T-cell (primary cell): ENCODE measurements around the gene WEE2. TPM values are rescaled to one million over a fixed set of nuclear protein-coding genes. Genes with fewer than 3 reads are reported as not detected.

Source experiments
- ATAC-seq, 4 experiments: fragments of 200-7000 bp in 3 of 4; fragments of 150-1000 bp in 1 of 4; cut with Tn5 transposase; replicated peaks in 1 of 4; 1 replicate in 3 of 4; 2 replicates in 1 of 4; pipeline ENCODE4 v1.10.0; 2021; ENCODE audit warnings: moderate library complexity in 3 of 4, mild to moderate bottlenecking in 2 of 4, moderate number of reproducible peaks in 1 of 4
- CTCF ChIA-PET, 2 donors: fragments of 300-600 bp; sonication (Branson Sonifier 250); formaldehyde crosslinking; loops; one replicate each; lab custom pipeline; 2022; ENCODE audit warnings: antibody characterized with exemption in 2 of 2; lab: Charles Lee
- POLR2A ChIA-PET, 2 donors: fragments of 300-600 bp; sonication (Branson Sonifier 250); formaldehyde crosslinking; loops; one replicate each; lab custom pipeline; 2022; ENCODE audit warnings: antibody characterized with exemption in 2 of 2; lab: Charles Lee
- DNase-seq, 35 experiments: peaks; one replicate each; pipeline versions ENCODE4 v3.0.0 to v3.0.0-alpha.2; 2013 to 2023
- H3K27ac ChIP-seq: one replicate; pipeline ENCODE4 v1.5.1; 2013; ENCODE audit warnings: low read length
- H3K27me3 ChIP-seq, 2 experiments: replicated peaks in 1 of 2; 1 replicate in 1 of 2; 2 replicates in 1 of 2; pipeline versions ENCODE4 v1.6.1 to v1.7.0; 2013; ENCODE audit warnings: low read length in 1 of 2, mixed read lengths in 1 of 2; ENCODE audit not compliant: control insufficient read depth in 2 of 2, insufficient read depth in 2 of 2; ENCODE audit errors: extremely low read depth in 1 of 2
- H3K36me3 ChIP-seq, 2 donors: 1 replicate in 1 of 2; 2 replicates in 1 of 2; pipeline versions ENCODE4 v1.6.1 to v1.7.0; 2013; ENCODE audit warnings: low read length in 1 of 2; ENCODE audit not compliant: control insufficient read depth in 2 of 2, insufficient read depth in 1 of 2; ENCODE audit errors: extremely low read depth in 1 of 2
- H3K4me1 ChIP-seq, 2 experiments: 1 replicate in 1 of 2; 2 replicates in 1 of 2; pipeline versions ENCODE4 v1.6.1 to v1.7.0; 2013; ENCODE audit warnings: low read length in 2 of 2, mixed read lengths in 1 of 2; ENCODE audit not compliant: insufficient read depth in 2 of 2, control insufficient read depth in 1 of 2; ENCODE audit errors: extremely low read depth in 1 of 2
- H3K4me3 ChIP-seq, 2 donors: 1 replicate in 1 of 2; 2 replicates in 1 of 2; pipeline versions ENCODE4 v1.5.1 to v1.7.0; 2013; ENCODE audit warnings: mild to moderate bottlenecking in 2 of 2, low read length in 1 of 2, moderate library complexity in 1 of 2; ENCODE audit not compliant: control insufficient read depth in 1 of 2; ENCODE audit errors: extremely low read depth in 1 of 2
- H3K9me3 ChIP-seq: 2 replicates; pipeline ENCODE4 v1.7.0; 2013
- H3K27ac Mint-ChIP-seq, 2 donors: one replicate each; pipeline ENCODE4 v1.8.0; 2020 to 2021; ENCODE audit warnings: mild to moderate bottlenecking in 2 of 2, mixed read lengths in 2 of 2
- H3K27me3 Mint-ChIP-seq, 2 donors: one replicate each; pipeline ENCODE4 v1.8.0; 2021 to 2022; ENCODE audit warnings: mixed read lengths in 2 of 2
- H3K36me3 Mint-ChIP-seq: one replicate; pipeline ENCODE4 v1.8.0; 2021; ENCODE audit warnings: mixed read lengths
- H3K4me1 Mint-ChIP-seq, 3 donors: one replicate each; pipeline ENCODE4 v1.8.0; 2020 to 2022; ENCODE audit warnings: mixed read lengths in 3 of 3, mild to moderate bottlenecking in 1 of 3
- H3K4me3 Mint-ChIP-seq, 3 donors: one replicate each; pipeline ENCODE4 v1.8.0; 2020 to 2022; ENCODE audit warnings: mild to moderate bottlenecking in 3 of 3, mixed read lengths in 3 of 3, moderate library complexity in 3 of 3
- H3K9me3 Mint-ChIP-seq, 3 donors: one replicate each; pipeline ENCODE4 v1.8.0; 2020 to 2022; ENCODE audit warnings: mixed read lengths in 3 of 3
- WGBS: methylation state at CpG from one replicate; pipeline ENCODE4 v1.1.5; 2013; ENCODE audit warnings: missing lambda C conversion rate; ENCODE audit not compliant: insufficient coverage; 5-methylcytosine and 5-hydroxymethylcytosine counted together
- total RNA-seq, 35 experiments: library from RNA in 6 of 35; stranded (reverse) in 6 of 35; fragments of 120-200 nt in 1 of 35; gene quantifications; one replicate each; pipeline versions ENCODE4 v1.2.1 to v1.2.4 and lab custom pipeline; 2013 to 2026

The WEE2 gene
- total RNA-seq, 5 donors from 2014 or later (not counting 1 experiment from before 2014, with no cell fraction given) = not detected

GRCh38 chr7:141731476-141732149, 23.5 kb downstream of the WEE2 start:
- no peak for DNase-seq
- no peak overlapping the region for H3K4me3 ChIP-seq
- H3K9me3 Mint-ChIP-seq = no peaks in the 10 kb centered on the region
- H3K27me3 ChIP-seq = no peaks in the 10 kb centered on the region
- no peak overlapping the region for H3K27ac Mint-ChIP-seq
- ChIA-PET POLR2A (interaction anchor here in 1 of 2 donors (1.1 kb wide), 1 partner anchor 41 kb away, joined by 4 read pairs; no protein-coding TSS in a partner anchor), CTCF (interaction anchor here in 1 of 2 donors (0.6 kb wide), 1 partner anchor 83 kb away, joined by 6 read pairs; no protein-coding TSS in a partner anchor)
- no peaks in the 10 kb centered on the region for H3K36me3 Mint-ChIP-seq
- no peaks in the 10 kb centered on the region for H3K4me1 ChIP-seq
- H3K36me3 ChIP-seq = no peaks in the 10 kb centered on the region
- no peak overlapping the region for H3K4me3 Mint-ChIP-seq
- no peak overlapping the region for H3K27ac ChIP-seq
- no peak for ATAC-seq
- no peaks in the 10 kb centered on the region for H3K9me3 ChIP-seq
- H3K27me3 Mint-ChIP-seq = no peaks in the 10 kb centered on the region
- WGBS = 97% methylated on average over 9 of the region's 24 CpGs
- peaks cover 2 to 5% (median 5%) of the 10 kb centered on the region in 3 donors for H3K4me1 Mint-ChIP-seq

- peaks cover 23% of the 10 kb centered on the region for H3K36me3 Mint-ChIP-seq
- DNase-seq = peak; percentile 4 to 76 (median 27)
- H3K4me3 Mint-ChIP-seq = peak overlapping the region; percentile 96 to 98 (median 97)
- Histone ChIP-seq H3K36me3 (peaks cover 0 to 25% of the 10 kb centered on the region in 2 donors), H3K4me1 (peaks cover 14 to 18% of the 10 kb centered on the region in 2 experiments), H3K27me3 (no peaks in the 10 kb centered on the region), H3K9me3 (no peaks in the 10 kb centered on the region), H3K27ac (peak overlapping the region; percentile 87), H3K4me3 (peak overlapping the region; percentile 65 to 96)
- no peaks in the 10 kb centered on the region for H3K9me3 Mint-ChIP-seq
- H3K27ac Mint-ChIP-seq = peak overlapping the region; percentile 95 to 97
- ChIA-PET POLR2A (interaction anchor here (0.6 to 1.9 kb wide), 8 partner anchors 28 to 722 kb away, joined by 3 to 8 read pairs (median 4); partner anchors contain the start of genes DENND11 (in 1 of the 2) and MRPS33 (in 1 of the 2)), CTCF (interaction anchor here (0.5 to 3.9 kb wide), 29 partner anchors 11 to 1360 kb away, joined by 3 to 39 read pairs (median 4); partner anchors contain the start of genes DENND11 (in 2 of the 2) and WEE2 (in 1 of the 2))
- H3K27me3 Mint-ChIP-seq = no peaks in the 10 kb centered on the region
- WGBS = 40% methylated on average over 4 of the region's 11 CpGs
- peak in 1 of 4 experiments; percentile 4 for ATAC-seq
- H3K4me1 Mint-ChIP-seq = peaks cover 46 to 51% (median 48%) of the 10 kb centered on the region in 3 donors
Observed at GRCh38 chr7:141737118-141737835, 29.1 kb downstream of the WEE2 start.

- H3K27ac Mint-ChIP-seq = peak within 1 kb of the TSS; percentile 95 to 97
- H3K36me3 Mint-ChIP-seq = peaks cover 28% of the 10 kb centered on the region
- no peaks in the 10 kb centered on the region for H3K9me3 Mint-ChIP-seq
- CTCF ChIA-PET = interaction anchor here (0.5 to 3.9 kb wide), 26 partner anchors 12 to 1361 kb away, joined by 3 to 39 read pairs (median 4); partner anchors contain the start of genes DENND11 (in 2 of the 2) and WEE2 (in 1 of the 2)
- Histone ChIP-seq H3K36me3 (peaks cover 0 to 32% of the 10 kb centered on the region in 2 donors), H3K9me3 (no peaks in the 10 kb centered on the region), H3K27me3 (no peaks in the 10 kb centered on the region), H3K4me3 (peak within 1 kb of the TSS; percentile 65 to 96), H3K4me1 (peaks cover 14 to 18% of the 10 kb centered on the region in 2 experiments), H3K27ac (peak within 1 kb of the TSS; percentile 87)
- WGBS = 1% methylated on average over 31 of the region's 46 CpGs
- H3K4me3 Mint-ChIP-seq = peak within 1 kb of the TSS; percentile 96 to 98 (median 97)
- ATAC-seq = peak; percentile 85 to 93 (median 90)
- POLR2A ChIA-PET = interaction anchor here in 1 of 2 donors (0.9 to 1.9 kb wide), 6 partner anchors 29 to 723 kb away, joined by 3 to 8 read pairs (median 4); partner anchors contain the start of genes DENND11 and MRPS33
- H3K27me3 Mint-ChIP-seq = no peaks in the 10 kb centered on the region
- peak; percentile 82 to 97 (median 89) for DNase-seq
- H3K4me1 Mint-ChIP-seq = peaks cover 52 to 54% (median 53%) of the 10 kb centered on the region in 3 donors
Observed at GRCh38 chr7:141737836-141738591, 29.9 kb downstream of the WEE2 start, which contains the start of gene SSBP1. Gene SSBP1 (plus strand): TSS chr7:141738358. CDS start chr7:141739167, 809 bp downstream.

- peak overlapping the region; percentile 87 for H3K27ac ChIP-seq
- ATAC-seq = no peak
- H3K36me3 ChIP-seq = peaks cover 0 to 38% of the 10 kb centered on the region in 2 donors
- POLR2A ChIA-PET = interaction anchor here in 1 of 2 donors (0.6 to 1.9 kb wide), 3 partner anchors 37 to 86 kb away, joined by 3 to 8 read pairs (median 4); no protein-coding TSS in a partner anchor
- Mint-ChIP-seq H3K27me3 (no peaks in the 10 kb centered on the region), H3K9me3 (no peaks in the 10 kb centered on the region), H3K36me3 (peaks cover 34% of the 10 kb centered on the region), H3K4me3 (peak overlapping the region; percentile 96 to 98 (median 97)), H3K27ac (peak overlapping the region; percentile 95 to 97), H3K4me1 (peaks cover 55 to 59% (median 56%) of the 10 kb centered on the region in 3 donors)
- H3K4me1 ChIP-seq = peaks cover 14 to 18% of the 10 kb centered on the region in 2 experiments
- no peaks in the 10 kb centered on the region for H3K9me3 ChIP-seq
- H3K4me3 ChIP-seq = peak overlapping the region; percentile 65 to 96
- CTCF ChIA-PET = interaction anchor here in 1 of 2 donors (0.9 to 3.9 kb wide), 11 partner anchors 29 to 1040 kb away, joined by 3 to 39 read pairs (median 5); partner anchors contain the start of genes DENND11 and WEE2
- no peak for DNase-seq
- H3K27me3 ChIP-seq = no peaks in the 10 kb centered on the region
- 0% methylated on average over 6 of the region's 6 CpGs for WGBS
Observed at GRCh38 chr7:141738592-141739013, 30.4 kb downstream of the WEE2 start.

- no peaks in the 10 kb centered on the region for H3K9me3 Mint-ChIP-seq
Observed at GRCh38 chr7:141739250-141739649, 31.1 kb downstream of the WEE2 start.

More at GRCh38 chr7:141739250-141739649, 31.1 kb downstream of the WEE2 start:
- Mint-ChIP-seq H3K4me3 (peak overlapping the region; percentile 96 to 98 (median 97)), H3K27me3 (no peaks in the 10 kb centered on the region), H3K27ac (no peak overlapping the region), H3K36me3 (peaks cover 41% of the 10 kb centered on the region), H3K4me1 (peaks cover 55 to 63% (median 63%) of the 10 kb centered on the region in 3 donors)
- H3K4me1 ChIP-seq = peaks cover 14 to 18% of the 10 kb centered on the region in 2 experiments
- peak overlapping the region; percentile 87 for H3K27ac ChIP-seq
- ChIA-PET CTCF (interaction anchor here in 1 of 2 donors (1.1 to 3.9 kb wide), 3 partner anchors 29 to 85 kb away, joined by 3 to 39 read pairs (median 5); no protein-coding TSS in a partner anchor), POLR2A (interaction anchor here in 1 of 2 donors (0.6 to 1.9 kb wide), 3 partner anchors 38 to 87 kb away, joined by 3 to 8 read pairs (median 4); no protein-coding TSS in a partner anchor)
- 83% methylated on average over 1 of the region's 3 CpGs for WGBS
- H3K9me3 ChIP-seq = no peaks in the 10 kb centered on the region
- H3K36me3 ChIP-seq = peaks cover 0 to 44% of the 10 kb centered on the region in 2 donors
- DNase-seq = no peak
- peak overlapping the region in 1 of 2 donors; percentile 65 for H3K4me3 ChIP-seq
- no peaks in the 10 kb centered on the region for H3K27me3 ChIP-seq
- ATAC-seq = no peak
